ENCODE data around the gene PTOV1.

The PTOV1 gene

DNA sequence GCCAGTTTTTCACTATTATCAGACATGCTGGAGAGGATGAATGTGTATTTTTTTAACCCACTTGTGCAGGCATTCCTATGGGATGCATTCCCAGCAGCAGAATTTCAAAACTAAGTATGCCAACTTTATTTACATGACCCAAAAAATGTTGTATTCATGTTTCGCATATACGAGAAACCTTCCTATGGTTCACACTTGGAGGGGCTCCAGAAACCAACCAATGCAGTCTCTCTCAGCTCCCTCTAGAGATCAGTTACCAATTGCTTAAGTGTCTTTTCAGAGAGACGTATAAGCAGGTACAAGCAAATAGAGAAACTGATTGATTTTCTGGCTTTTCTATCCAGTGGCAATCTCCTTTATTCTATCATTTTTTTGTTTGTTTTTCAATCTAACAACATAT, 5.5 kb upstream of the PTOV1 start:
- DNase-seq, result no peak

DNA sequence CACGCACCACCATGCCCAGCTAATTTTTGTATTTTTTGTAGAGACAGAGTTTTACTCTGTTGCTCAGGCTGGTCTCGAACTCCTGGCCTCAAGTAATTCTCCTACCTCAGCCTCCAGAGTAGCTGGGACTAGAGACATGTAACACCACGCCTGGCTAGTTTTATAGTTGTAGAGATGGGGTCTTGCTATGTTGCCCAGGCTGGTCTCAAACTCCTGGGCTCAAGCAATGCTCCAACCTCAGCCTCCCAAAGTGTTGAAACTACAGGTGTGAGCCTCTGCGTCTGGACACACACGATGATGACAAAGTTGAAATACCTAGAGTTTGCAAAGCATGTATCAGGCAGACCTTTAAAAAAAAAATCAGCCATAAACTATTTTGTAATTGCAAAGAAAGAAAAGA, 4.6 kb upstream of the PTOV1 start:
- no peak for DNase-seq

DNA sequence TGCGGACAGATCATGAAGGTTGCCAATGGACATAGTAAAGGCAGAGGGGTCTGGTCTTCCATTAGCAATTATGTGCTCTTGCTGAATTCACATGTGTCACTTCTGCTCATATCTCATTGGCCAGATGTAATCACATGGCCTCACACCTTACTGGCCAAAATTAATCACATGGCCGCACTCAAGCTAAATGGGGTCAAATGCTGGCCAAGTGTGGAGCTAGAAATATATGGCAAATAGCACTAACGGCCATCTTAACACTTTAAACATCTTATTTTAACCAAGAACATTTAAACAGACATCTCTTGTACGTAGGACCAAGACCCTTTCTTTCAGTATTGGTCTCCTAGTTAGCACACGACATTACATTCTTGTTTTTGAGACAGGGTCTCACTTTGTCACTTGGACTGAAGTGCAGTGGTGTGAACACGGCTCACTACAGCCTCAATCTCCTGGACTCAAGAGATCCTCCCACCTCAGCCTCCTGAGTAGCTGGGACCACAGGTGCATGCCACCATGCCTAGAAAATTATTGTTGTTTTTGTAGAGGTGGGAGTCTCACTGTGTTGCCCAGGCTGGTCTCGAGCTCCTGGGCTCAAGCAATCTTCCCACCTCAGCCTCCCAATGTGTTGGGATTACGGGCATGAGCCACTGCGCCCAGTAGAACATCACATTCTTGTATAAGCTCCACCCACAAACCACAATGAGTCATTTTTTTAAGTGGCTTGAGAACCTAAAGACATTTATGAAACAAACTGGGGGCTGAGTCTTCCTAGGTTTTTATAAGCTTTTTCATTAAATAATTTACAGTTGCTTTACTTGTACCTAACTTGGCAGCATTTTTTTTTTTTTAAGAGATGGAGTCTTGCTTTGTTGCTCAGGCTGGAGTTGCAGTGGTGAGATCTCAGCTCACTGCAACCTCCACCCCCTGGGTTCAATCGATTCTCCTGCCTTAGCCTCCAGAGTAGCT, 2.9 kb upstream of the PTOV1 start:
- DNase-seq, result no peak

DNA sequence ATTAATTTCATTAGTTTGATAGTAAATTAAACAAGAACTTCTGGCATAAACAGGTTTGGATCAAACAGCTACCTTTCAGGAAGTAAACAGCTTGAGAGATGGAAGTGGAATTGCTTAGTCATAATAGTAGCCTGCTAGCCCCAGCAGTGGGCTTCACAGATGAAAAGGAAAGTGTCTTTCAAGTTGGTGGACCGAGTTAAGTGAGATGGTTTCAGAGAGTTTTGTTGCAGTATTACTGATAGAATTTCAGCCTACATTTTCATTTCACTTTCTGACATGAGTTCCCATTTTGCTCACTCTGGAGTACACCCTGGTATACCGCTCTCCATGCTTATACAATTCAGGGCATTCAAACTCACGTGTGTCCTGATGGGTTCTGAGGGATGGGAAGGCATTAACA, 2.0 kb upstream of the PTOV1 start:
- no peak for DNase-seq

DNA sequence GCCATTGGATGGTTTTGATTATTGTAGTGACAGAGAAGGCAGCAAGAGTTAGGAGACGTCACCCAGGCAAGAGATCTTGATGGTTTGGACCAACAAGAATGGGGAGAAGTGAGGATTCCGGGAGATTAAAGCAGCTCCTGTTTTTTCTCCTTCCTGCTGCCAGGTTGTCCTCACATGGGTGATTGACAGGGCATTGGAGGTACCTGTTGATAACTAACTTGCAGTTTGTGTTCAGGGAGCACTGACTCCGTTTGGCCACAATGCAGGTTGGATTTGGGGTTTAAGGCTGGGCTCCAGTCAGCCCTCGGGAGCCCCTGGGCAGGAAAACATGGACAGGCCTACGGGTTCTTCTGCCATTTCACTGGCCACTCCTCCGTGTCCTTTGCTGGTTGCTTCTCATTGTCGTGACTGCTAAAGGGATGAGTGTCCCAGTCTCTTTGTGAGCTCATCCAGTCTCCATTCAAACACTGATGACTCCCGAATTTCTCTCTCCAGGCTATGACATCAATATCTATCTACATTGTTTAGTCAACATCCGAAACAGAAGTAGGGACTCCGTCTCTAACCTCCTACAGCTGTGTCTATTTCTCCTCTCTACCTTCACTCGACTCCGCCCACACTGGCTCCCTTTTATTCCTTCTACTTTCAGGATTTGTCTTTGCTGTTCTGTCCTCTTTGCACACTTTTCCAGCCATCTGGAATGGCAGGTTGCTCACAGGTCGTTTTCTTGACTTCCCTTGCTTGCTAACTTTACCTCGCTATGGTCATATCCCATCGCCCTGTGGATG, 1.3 kb upstream of the PTOV1 start:
- DNase-seq, result no peak

DNA sequence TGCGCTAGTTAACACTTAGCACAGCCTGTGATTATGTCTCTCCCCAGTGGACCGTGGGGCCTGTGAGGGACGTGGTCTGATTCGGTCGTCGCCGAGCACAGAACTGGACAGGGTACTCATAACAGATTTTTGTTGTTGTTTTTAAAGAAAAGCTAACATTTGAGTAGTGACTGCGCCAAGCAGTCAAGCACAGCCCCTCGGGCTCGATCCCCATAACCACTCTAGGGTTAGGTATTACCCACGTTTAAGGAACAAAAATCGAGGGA, 805 bp upstream of the PTOV1 start:
- DNase-seq, result no peak

DNA sequence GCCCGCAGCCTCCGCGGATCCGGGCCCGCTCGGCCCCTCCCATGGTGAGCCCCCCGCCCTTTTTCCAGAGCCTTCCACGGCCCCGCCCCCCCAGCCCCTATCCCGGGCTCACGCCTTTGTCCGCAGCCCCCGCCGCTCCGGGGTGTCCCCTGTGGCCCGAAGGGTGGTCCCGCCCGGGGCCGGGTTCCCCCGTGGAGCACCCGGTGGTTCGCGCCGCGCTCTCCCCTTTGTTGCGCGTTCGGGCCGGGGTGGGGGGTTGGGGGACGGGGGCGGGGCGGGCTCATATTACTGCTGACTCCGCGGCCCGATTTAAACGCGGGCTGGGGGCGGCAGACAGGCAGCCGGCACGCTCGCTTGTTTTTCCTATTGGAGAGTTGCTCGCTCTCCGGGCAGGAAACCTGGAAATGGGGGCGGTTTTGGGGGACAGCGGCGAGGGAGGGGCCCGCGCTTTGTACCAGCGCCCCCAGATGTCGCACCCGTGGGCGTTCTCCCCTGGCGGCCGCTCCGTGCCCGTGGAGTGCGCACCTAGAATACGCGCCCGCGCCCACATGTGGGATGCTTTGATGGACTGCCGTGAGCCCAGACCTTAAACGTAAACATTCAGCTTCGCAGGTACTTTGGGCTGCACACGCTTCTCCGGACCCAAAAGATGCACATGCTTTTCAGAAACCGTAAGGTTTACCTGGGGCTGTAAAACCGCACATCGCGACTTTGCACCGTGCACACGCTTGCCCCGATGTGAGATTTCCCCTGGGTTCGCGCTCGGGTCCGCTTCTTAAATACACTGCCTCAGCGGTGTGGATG, 699 bp downstream of the PTOV1 start:
- peak; percentile 37 for DNase-seq

DNA sequence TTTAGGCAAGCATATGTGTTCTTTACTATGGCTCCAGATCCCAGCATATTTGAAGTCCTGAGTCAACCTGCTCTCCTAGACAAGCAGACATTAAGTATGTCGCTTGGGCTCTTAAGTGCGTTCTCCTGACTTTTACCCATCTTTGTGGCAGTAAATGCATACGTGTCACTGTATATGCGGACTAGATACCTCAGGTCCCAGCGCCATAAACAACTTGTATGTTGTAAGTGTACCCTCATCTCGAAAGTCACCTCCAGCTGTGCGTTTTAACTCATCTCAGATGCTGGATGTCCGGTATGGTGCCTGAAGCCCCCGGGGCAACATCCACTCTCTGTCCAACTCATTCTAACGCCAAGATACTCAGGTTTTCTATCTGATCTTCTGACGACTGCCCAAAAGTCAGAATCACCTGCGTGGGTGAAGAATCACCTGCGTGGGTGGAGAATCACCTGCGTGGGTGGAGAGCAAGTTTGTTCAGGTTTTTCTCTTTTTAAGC, 1.7 kb downstream of the PTOV1 start:
- no peak for DNase-seq

DNA sequence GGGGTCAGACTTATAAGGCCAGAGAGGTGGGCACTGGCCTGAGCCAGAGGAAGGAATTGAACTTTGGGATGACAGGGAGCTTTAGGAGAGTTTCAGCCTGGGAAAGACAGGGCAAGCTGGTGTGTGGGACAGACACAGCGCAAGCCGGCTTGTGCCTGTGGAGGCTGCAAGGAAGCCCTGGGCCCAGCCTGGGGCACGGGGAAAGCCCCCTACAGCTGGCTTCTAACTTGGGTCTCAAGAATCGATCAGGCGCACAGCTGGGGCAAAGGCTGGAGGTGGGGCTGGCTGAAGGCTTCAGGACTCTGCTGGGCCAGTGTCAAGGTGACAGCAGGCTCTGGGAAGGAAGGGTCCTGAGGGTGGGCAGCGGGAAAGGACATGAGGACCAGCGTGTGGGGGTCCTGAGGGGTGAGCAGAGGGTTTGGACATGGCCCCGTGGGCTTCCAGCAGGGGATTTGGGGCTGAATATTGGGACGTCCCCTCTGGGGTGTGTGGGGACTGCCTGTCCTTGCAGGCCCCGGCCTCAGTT, 3.0 kb downstream of the PTOV1 start:
- DNase-seq, result no peak

DNA sequence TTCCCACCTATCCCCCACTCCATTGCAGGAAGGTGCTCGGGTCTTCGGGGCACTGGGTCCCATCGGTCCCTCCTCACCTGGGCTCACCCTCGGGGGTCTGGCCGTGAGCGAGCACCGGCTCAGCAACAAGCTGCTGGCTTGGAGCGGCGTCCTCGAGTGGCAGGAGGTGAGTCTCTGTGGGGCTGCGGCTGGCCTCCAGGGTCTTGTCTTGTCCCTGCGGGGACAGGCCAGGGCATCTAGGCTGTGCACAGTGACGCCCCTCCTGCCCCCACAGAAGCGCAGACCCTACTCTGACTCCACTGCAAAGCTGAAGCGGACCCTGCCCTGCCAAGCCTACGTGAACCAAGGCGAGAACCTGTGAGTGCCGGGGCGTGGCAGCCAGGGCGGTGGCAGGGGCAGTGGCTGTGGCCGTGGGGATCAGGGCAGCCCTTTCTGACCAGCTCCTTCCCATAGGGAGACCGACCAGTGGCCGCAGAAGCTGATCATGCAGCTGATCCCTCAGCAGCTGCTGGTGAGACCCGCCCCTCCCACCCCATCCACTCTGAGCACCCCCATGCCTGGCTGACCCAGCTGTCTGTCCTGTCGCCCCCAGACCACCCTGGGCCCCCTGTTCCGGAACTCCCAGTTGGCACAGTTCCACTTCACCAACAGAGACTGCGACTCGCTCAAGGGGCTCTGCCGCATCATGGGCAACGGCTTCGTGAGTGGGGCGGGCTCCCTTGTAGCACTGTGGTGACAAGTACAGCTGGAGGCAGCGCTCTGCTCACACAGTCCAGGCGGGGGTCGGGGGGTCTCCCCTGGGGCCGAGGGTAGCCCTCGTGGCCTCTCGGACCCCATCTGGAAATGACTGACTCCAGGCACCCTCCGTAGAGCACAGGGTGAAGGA, 3.7 kb downstream of the PTOV1 start:
- no peak for DNase-seq

DNA sequence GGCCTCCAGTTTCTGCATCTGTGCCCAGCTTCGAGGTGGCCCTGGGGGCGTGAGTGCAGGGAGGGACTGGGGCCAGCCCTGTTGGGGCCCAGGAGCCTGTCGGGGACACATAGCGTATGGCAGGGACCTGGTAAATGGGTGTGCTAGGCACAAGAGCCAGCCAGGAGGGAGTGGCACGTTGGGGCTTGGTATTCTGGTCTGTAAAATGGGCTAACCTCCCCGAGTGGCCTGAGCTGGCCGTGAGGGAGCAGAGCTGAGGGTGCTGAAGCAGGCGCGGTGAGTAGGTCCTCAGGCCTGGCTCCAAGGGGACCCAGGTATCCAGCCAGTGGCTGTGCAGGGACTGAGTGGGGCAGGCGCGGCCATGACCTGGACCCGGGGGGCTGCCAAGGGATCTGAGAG, 4.3 kb downstream of the PTOV1 start:
- no peak for DNase-seq

DNA sequence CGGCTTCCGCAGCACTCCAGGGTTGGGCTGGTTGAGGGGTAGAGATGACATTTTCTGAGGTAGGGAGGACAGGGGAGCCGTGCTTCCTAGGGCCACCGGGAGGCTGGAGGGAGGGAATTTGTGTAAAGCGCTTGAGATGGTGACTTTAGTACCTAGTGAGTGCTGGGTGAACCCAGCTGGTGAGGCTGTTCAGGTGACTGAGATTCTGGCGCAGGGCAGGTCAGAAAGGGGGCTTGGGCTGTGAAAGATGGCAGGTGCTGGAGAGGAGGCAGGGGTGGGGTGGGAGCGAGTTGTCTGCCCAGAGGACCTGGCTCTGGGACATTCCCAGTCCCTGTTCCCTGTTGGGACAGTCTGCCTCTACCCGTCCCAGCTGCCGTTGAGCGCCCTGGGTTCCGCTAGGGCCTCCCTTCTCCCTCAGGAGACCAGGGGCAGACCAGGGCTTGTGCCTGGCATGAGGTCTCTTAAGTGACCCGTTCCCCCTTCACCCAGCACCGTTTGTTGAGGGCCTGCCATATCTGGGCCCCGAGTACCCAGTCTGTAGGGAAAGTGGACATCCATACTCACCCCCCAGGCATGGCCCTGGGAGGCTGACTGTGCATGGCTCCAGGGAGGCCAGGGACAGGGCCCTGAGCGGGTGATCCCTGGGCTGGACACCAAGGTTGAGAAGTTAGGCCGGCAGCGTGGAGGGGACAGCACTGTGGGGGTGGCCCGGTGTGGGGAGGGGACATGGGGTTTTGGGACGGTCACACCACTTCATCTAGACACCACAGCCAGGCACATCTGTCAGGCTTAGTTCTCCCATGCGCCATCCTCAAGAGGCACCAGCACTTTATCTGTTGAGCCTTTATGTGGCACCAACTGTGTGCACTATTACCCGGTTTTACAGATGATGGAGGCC, 5.0 kb downstream of the PTOV1 start:
- DNase-seq, result no peak

DNA sequence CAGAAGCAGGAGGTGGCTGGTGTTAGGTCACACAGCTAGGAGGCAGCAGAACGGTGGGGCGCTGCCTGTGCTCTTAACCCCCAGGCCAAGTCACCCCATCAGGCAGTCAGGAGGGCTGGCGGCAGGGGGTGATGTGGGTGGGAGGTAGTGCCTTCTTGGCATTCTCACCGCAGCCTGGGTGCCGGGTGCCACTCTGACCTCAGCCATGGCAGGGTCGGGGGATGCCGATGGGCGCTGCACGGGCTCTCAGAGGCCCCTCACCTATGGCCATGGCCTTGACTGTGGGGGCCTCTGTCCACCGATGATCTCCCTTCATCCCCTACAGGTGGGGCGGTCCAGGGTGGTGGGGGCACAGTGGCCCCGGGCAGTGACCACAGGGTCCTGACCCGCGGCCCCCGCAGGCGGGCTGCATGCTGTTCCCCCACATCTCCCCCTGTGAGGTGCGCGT, 5.6 kb downstream of the PTOV1 start:
- no peak for DNase-seq

DNA sequence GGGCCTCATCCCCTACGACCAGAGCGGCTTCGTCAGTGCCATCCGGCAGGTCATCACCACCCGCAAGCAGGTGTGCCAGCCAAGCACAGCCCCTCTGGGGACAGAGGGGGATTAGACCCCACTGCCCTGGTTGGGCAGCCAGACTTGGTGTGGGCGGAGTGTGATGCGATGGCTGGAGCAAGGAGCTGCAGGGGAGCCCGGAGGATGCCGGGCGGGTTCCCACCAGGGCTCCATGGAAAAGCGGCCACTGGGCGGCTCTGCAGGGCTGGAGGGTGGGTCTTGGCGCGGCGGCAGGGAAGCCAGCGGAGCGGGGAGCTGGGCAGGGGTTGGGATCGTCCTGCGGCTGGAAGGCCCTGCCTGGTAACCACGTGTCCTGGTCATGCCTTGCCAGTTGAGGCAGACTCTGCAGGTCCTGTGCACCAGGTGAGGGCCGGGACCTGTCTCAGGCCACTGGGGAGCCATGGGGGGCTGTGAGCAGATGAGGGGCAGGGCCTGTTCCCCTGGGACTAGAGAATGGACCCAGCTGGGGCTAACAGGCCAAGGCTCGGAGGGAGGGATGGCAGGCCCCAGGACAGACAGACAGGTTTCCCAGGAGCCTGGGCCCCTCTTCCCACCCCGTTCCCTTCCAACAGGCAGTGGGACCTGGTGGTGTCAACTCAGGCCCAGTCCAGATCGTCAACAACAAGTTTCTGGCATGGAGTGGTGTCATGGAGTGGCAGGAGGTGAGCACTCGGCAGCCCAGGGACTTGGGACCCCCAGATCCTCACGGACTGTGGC, 6.3 kb downstream of the PTOV1 start:
- DNase-seq, result no peak

DNA sequence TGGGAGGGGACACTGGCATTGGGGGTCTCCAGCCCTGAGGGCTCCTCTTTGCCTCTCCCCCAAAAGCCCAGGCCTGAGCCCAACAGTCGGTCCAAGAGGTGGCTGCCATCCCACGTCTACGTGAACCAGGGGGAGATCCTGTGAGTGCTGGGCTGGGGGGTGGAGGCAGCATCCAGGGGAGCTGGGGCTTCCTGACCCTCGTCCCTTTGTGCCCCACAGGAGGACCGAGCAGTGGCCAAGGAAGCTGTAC, 6.8 kb downstream of the PTOV1 start:
- DNase-seq, result no peak

DNA sequence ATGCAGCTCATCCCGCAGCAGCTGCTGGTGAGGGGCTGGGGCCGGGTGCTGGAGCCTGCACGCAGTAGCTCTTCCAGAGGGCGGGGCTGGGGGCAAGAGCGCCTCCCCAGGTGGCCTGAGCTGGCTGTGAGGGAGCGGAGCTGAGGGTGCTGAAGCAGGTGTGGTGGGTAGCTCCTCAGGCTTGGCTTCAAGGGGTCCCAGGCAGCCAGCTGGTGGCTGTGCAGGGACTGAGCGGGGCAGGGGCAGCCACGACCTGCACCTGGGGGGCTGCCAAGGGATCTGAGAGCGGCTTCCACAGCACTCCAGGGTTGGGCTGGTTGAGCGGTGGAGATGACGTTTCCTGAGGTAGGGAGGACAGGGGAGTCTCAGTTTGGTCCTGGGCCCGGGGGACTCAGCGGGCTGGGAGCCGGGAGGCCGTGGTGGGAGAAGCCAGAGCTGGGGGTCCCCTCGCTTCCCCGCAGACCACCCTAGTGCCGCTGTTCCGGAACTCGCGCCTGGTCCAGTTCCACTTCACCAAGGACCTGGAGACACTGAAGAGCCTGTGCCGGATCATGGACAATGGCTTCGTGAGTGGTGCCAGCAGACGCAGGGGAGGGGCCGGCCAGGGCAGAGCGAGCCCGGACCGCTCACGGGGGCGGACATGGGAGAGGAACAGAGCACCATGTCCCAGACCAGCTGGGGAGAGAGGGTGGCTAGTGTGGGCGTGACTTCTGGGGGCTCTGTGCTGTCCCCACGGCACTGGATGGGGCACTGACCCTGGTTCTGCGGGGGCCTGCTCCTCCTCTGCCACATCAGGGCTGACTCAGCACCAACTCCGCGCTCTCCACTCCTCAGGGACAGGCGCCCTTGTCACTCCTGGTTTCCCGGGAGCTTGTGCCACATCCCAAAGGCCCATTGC, 7.4 kb downstream of the PTOV1 start:
- DNase-seq, result no peak

DNA sequence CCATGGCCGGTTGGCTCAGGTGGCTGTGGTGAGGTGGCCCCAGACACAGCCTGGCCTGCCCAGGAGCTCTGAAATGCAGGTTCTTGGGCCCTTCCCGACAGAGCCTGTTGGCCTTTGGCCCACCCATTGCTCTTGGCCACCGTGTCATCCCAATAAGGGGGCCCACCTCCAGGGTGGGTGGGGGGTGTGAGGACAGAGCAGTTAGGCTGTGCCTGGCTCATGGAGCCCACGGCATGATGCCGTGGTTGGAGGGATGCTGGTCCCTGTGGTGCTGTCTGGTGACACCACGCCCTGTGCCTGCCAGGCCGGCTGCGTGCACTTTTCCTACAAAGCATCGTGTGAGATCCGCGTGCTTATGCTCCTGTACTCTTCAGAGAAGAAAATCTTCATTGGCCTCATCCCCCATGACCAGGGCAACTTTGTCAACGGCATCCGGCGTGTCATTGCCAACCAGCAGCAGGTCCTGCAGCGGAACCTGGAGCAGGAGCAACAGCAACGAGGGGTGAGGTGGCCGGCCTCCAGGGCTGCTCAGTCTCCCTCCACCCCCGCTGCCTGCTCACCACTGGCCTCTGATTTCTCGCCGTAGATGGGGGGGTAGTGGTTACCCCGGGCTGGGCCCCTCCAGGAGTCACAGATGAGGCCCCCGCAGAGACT, 8.8 kb downstream of the PTOV1 start:
- no peak for DNase-seq

DNA sequence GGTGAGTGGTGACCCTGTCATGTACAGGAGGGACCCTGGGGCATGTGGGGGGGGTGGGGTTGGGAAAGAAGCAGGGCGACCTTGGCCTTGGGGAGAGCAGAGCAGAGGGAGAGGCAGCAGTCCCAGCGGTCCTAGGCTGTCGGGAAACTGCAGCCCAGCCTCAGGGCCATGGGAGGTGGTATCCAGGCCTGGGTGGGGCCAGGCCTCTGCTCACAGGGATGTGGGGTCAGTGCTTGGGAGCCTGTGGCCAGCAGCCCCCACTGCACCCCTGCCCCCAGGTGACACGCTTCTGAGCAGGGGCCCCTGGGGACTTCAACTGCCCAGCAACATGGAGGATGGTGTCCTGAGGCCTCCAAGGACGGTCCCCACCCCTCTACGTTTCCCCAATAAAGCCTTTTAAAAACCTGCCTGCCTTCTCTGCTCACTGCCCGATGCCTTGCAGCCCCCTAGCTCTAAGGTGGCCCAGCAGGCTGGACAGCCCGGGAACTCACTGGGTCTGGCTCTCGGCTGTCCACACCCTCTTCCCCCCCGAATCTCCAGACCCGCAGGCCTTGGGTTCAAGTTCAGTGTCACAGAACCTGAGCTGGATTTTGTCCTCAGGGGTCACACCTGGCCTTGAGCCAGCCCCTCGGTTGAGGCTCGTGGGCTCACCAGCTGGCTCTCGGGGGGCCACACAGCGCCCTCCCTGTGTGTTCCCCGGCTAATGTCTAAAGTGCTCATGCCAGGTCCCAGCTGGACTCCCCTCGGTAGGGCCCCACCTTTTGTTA, 9.6 kb downstream of the PTOV1 start:
- DNase-seq, result no peak
